NCI-H187 treated with DMSO at 0.1 percent for 48 hours (cell line): Measurements from ENCODE around the gene HHATL.

Experiments
- DNase-seq: peaks from one replicate; lab custom pipeline; 2025; lab: John Stamatoyannopoulos, UW

HHATL gene

GRCh38 chr3:42664438-42664803 lies 38.2 kb downstream of the HHATL start:
- no peak for DNase-seq

- DNase-seq: no peak
Observed at GRCh38 chr3:42663581-42664437, 38.8 kb downstream of the HHATL start.

DNA sequence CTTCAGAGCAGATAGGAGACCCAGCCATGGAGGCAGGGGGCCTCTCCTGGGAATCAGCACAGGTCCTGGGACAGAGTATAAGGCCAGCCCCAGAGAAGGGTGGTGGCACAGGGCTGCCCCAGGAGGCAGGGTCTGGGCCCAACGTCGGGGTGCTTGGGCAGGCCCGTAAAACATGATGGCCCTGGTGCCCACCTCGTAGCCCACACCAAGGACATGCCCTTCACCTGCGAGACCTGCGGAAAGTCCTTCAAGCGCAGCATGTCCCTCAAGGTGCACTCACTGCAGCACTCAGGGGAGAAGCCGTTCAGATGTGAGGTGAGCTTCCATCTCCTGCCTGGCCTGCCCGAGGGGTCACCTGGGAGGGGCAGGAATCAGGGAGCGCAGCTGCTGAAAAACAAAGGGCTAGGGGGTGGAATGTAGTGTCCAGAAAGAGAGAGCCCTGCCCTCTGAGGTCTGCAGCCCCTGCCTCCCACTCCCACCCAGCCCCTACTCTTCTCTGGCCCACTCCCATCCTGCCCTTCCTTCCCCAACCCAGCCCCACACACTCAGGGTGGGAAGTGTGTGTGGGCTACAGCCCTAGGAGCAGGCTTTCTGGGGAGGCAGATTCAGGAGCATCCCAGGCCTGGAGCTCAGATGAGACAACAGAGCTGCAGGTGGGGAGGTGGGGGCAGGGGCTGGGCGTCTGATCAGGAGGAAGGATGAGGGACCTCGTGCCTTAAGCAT lies 39.6 kb downstream of the HHATL start:
- DNase-seq: no peak

- no peak for DNase-seq
Observed at GRCh38 chr3:42662037-42662812, 40.4 kb downstream of the HHATL start.

- DNase-seq: no peak
Observed at GRCh38 chr3:42661593-42662022, 41.0 kb downstream of the HHATL start.

- DNase-seq: no peak
Observed at GRCh38 chr3:42660898-42661297, 41.7 kb downstream of the HHATL start.

DNA sequence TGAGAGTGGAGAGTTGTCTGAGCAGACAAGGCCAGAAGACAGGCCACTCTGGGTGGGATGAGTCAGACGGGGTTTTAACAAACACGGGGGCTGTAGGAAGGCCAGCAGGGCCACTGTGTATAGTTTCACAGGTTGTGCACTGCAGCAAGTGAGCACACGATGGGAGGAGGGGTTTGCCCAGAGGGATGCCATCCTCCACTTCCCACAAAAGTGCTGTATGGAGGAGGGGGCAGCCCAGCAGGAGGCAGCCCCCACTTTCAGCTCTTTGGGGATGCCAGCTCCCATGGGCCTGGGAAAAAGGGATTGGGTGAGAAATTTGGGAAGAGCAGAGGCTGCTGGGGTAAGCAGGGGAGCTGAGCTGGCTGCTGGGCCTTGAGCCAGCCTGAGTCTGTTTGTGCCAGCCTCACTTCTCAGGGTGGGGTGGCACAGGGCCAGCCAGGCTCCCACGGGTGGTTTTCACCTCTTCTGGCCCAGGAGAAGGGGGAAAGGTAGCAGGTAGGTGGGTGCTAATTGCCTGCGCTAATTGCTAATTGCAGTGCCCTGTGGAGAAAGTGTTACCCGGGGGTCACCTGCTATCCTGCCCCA lies 42.4 kb downstream of the HHATL start:
- DNase-seq: no peak

DNA sequence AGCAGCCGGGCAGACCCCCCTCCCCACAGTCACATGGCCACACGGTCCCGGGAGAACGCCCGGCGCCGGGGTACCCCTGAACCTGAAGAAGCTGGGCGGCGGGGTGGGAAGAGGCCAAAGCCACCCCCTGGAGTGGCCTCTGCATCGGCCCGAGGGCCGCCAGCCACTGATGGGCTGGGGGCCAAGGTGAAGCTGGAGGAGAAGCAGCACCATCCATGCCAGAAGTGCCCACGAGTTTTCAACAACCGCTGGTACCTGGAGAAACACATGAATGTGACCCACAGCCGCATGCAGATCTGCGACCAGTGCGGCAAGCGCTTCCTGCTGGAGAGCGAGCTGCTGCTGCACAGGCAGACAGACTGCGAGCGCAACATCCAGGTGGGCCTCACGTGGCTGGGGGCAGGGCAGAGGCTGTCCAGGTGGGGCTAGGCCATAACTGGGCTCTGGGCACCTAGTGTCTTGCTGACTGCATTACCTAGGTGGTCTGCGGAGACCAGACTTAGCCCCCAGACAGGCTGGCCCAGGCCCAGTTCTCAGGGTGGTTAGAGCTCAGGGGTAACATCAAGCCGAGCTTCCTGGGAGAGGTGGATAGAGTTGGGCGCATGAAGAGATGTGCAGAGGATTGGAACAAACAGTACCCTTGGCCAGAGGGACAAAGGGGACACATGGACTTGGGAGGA lies 43.0 kb downstream of the HHATL start:
- no peak for DNase-seq

DNA sequence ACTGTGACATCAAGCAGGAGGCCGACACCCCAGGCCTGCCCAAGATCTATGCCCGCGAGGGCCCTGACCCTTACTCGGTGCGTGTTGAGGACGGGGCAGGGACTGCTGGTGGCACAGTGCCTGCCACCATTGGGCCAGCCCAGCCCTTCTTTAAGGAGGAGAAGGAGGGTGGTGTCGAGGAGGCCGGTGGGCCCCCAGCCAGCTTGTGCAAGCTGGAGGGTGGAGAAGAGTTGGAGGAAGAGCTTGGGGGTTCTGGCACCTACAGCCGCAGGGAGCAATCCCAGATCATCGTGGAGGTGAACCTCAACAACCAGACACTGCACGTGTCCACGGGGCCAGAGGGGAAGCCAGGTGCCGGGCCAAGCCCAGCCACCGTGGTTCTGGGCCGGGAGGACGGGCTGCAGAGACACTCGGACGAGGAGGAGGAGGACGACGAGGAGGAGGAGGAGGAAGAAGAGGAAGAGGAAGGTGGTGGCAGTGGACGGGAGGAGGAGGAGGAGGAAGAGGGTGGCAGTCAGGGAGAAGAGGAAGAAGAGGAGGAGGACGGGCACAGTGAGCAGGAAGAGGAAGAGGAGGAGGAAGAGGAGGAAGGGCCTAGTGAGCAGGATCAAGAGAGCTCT lies 43.7 kb downstream of the HHATL start:
- DNase-seq: no peak

DNA sequence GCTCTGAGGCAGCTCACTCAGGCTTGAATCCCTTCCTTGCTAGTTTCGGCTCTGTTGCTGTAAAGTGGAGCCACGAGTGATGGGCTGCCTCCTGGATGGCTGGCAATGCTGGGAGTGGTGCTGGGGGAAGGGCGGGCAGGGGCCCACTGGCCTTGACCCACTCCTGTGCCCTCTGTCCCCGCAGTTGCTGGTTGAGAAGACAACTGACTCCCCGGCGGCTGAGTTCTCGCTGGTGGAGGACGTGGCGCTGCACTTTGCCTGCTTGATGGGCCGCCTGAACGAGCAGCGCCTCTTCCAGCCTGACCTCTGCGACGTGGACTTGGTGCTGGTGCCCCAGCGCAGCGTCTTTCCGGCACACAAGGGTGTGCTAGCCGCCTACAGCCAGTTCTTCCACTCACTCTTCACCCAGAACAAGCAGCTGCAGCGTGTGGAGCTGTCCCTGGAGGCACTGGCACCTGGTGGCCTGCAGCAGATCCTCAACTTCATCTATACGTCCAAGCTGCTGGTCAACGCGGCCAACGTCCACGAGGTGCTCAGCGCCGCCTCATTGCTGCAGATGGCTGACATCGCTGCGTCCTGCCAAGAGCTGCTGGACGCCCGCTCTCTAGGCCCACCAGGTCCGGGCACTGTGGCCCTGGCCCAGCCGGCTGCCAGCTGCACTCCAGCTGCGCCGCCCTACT lies 44.4 kb downstream of the HHATL start:
- no peak for DNase-seq

DNA sequence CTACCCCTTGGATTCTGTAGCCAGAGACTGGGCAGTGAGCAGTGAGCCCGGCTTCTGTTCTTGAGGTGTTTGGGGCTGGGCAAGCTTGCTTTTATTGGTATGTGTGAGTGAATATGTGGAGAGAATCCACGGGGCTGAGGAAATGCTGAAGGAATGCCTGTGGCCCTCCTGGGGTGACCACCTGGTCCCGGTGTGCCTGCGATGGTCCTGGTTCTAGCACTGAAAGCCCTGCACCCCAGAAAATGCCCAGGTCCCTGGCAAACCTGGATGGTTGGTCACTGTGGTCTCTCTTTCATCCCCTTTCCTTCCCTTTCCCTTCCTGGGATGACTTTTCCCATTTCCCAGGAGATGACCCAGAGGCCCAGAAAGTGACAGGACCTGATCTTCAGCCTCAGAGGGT lies 44.9 kb downstream of the HHATL start:
- no peak for DNase-seq

DNA sequence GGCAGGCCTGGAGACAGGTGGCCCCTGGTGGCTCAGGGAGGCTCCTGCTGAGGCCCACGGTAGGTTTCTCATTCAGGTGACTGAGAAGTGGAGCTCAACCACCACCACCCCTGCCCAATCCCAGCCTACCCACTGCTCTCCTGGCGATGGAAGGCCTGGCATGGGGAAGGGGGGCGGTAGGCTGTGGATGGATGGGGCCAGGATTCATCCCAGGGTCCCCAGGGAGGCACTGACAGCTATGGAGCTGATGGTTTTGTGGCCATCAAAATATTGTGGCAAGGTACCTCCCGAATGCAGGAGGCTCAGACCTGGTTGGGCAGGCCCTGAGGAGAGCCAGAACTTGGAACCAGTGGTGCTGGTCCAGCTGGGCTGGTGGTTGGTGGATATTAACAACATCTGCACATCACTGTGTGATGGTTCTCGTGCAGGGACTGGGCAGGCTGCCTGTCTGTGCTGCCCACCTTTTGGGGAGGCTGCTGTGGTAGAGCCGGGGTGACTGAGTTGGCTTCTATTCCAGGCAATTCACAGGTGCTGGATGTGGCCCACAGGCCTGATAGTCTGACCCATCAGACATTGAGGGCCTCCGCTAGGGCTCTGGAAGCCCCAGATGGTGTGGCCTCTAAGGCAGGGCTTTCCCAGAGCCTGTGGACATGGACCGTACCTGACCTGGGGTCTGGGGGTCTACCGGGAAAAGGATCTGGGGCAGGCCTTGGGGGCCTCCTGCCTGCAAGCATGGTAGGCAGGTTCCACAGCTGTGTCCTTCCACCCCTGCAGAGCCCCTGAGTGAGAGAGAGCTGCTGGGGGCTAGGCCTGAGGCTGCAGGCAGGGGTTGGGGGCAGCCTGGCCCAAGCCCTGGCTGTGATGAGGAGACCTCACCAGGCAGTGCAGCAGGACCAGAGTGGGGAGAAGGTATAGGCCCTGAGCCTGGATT lies 45.7 kb downstream of the HHATL start:
- DNase-seq: no peak

DNA sequence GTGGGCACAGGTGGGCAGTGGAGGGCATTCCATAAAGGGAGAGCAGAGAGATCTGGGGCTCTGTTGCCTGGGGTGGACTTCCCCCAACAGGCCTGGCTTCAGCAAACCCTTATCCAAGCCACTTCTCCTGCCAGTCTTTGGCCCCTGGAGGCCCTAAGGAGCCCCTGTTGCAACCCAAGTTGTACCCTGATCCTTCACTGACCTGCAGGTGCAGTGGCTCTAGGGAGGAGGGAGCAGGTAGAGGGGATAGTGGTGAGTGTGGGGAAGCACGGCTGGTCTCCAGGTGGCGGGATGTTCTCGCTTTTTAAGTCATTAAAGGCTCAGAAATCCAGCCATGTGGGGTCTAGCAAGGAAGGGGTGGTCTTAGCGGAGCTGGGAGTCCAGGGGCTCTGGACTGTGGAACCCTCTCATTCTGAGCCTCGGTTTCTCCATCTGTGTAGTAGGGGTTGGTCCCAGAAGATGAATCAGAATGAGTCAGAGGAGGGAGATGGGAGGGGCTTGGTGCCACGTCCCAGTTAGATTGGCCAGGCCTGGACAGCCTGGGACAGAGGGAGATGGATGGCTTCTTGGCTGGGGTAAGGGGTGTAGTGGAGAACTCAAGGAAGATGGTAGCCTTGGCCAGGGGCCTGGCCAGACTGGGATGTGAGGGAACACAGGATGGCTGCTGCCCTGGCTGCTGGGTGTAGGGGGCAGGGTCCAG lies 46.5 kb downstream of the HHATL start:
- DNase-seq: no peak

DNA sequence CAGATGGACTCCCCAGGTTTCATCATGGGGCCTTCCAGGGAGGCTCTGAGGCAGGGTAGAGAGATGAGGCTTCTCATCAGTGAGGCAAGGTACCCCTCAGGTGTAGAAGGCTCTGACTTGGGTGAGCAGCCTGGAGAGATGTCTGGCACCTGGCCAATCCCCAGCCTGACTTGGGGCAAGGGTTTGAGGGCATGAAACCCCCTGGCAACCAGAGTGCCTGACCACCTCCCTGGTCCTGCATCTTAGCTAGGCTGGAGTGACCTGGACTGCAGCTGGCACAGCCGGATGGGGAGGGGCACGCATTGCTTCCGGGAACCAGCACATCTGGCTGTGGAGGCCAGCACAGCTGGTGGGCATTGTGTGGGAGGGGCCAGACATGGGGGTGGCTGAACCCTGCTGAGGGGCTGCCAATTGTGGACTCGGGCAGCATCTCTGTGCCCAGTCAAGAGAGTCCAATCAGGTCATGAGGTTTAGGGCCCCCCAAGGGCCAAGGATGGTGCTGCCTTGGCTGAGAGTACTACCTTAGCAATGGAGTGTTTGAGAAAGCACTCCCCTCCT lies 47.2 kb downstream of the HHATL start:
- no peak for DNase-seq

GRCh38 chr3:42654331-42655201 lies 48.0 kb downstream of the HHATL start:
- no peak for DNase-seq

- DNase-seq: no peak
Observed at GRCh38 chr3:42653560-42654330, 48.9 kb downstream of the HHATL start, which contains the start of gene ZBTB47. TSS of gene ZBTB47 (plus strand) at chr3:42653697. CDS start at chr3:42658356, 4,659 bp downstream.

- no peak for DNase-seq
Observed at GRCh38 chr3:42653303-42653559, 49.4 kb downstream of the HHATL start.
